ENCODE measurements around the gene CABP5.

The CABP5 gene

DNA sequence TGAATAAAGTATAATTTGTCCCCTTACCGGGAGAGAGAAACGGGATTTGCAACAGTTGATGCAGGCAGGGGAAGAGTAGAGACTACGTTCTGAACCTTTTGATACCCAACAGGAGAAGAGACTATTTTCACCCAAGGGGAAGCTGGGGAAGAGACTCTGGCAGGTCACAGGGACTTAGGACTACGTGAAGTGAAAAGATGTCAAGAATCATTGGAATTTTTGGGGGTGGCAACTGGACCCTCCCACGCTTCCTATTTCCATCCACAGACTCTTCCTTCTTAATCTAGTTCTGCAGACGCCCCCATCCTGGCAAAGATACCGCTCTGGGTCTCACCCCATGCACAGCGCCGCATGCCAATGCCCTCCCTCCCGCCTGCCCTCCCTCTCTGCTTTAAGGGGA lies 13.8 kb downstream of the CABP5 start:
- DNase-seq (ENCODE audit: low spot score) = no peak

DNA sequence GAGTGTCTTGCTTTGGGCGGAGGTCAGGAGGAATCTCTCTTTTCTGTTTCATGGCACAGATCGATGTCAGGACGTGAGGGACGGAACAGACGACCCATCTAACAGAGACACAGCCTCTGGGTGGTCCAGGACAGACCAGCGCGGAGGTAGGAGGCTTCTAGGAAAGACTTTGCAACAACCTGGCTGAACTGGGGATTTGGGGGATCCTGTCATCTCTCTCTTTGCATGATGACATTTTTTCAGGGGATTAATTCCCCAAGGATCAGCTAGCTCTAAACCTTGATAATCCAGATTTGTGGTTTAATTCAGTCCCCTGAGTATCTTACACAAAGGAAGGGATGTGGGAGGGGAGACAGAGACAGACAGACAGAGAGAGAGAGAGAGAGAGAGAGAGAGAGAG lies 14.4 kb downstream of the CABP5 start:
- DNase-seq (ENCODE audit: low spot score) = no peak

DNA sequence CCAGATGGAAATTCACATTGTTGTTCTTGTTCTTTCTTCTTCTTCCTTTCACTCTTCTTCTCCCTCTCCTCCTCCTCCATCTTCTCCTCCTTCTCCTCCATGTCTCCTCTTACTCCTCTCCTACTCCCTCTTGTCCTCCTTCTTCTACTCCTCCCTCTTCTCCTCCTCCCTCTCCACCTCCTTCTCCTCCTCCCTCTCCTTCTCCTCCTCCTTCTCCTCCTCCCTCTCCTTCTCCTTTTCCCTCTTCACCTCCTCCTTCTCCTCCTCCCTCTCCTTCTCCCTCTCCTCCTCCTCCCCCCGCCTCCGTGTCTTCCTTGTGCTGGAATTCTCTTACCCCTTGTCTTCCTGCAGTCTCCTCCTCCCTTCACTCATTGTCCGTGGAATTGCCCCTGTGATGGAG lies 18.4 kb downstream of the CABP5 start:
- DNase-seq (ENCODE audit: low spot score) = no peak

DNA sequence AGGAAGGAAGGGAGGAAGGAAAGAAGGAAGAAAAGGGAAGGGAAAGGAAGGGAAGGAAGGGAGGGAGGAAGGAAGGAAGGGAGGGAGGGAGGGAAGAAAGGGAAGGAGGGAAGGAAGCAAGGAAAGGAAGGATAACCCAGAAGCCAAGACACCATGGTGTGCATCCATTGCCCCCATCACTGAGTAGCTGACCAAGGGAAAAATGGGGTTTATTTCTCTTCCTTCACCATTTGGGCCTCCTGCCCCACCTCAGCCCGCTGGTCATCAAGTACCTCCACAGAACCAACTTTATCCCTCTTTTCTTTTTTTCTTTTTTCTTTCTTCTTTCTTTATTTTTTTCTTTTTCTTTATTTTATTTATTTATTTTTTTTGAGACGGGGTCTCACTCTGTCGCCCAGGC lies 20.4 kb downstream of the CABP5 start:
- DNase-seq (ENCODE audit: low spot score) = no peak

DNA sequence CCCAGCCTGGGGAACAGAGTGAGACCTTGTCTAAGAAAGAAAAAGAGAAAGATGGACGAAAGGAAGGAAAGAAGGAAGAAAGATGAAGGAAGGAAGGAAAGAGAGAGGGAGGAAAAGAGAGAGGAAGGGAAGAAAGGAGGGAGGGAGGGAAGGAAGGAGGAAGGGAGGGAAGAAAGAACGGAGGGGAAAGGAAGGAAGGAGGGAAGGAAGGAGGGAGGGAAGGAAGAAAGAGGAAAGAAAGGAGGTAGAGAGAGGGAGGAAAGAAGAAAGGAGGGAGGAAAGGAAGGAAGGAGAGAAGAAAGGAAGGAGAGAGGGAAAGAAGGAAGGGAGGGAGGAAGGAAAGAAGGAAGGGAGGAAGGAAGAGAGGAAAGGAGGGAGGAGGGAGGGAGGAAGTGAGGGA lies 20.9 kb downstream of the CABP5 start:
- DNase-seq (ENCODE audit: low spot score) = no peak

DNA sequence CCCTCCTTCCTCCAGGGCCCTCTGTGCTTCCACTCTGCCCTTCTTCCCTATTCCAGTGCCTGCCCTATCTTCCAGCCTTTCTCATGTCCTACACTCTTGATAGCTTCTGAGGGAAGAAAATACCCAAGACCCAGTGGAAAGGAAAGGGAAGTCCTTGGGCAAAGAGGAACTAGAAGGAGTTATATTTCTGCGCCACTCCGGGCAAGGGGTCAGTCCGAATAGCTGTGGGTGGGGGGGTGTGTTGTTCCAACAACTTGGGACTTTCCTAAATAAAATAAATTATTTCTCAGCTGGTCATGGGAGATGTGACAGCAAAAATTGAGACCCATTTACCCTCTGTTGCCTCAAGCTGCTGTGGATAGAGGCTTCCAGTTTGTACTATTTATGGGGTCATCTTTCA lies 23.2 kb downstream of the CABP5 start:
- DNase-seq (ENCODE audit: low spot score) = no peak

DNA sequence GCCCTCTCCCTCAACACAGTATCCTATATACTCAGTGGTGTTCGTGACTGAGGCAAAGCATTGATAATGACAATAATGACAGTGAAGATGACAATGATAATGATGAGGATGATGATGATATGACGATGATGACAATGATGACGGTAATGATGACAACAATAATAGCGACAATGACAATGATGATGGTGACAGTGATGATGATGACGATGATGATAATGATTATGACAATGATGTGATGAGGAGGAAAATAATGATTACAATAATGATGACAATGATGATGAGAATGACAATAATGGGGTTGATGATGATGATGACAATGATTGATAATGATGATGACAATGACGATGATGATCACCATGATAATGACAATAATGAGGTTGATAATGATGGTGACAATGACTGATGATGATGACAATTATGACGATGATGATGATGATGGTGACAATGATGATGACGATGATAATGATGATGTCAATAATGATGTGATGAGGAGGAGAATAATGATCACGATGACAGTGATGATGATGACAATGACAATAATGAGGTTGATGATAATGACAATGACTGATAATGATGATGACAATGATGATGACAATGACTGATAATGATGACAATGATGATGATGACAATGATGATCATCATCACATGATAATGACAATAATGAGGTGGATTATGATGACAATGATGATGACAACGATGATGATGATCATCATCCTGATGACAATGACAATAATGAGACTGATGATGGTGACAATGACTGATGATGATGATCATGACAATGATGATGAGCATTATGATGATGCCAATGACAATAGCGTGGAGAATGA lies 32.7 kb downstream of the CABP5 start:
- DNase-seq (ENCODE audit: low spot score) = no peak

DNA sequence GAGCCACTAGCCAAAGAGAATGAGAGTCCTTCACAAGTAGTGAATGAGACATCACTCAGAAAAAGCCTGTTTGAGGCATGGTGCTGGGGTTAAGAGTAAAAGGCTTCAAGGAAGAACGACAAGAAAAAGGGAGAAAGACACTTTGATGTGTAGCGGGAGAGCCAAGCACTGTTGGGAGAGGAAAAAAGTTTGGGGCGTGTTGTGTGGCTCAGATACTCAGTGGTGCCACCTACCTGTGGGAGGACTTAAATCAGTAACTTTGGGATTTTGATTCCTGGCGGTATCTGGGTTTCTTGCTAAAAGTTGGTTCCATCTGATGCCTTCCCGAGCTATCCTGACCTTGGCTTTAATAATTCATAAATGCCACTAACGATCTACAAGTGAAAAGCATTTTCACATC lies 37.1 kb downstream of the CABP5 start:
- DNase-seq (ENCODE audit: low spot score) = no peak

DNA sequence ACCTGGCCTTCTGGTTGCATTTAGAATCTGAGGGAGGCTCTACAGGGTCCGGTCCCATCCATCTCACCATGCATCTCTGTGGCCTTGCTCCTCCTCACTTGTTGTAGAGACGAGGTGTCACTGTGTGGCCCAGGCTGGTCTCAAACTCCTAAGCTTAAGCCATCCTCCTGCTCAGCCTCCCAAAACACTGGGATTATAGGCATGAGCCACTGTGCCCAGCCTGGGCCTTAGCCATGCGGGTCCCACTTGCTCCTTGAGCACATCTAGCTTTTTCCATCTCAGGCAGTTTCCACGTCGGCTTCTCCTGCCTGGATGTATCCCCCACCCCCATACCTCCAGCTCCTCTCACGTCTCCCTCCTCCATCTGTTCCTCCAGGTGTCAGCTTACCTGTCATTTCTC lies 39.6 kb downstream of the CABP5 start:
- DNase-seq (ENCODE audit: low spot score) = no peak

DNA sequence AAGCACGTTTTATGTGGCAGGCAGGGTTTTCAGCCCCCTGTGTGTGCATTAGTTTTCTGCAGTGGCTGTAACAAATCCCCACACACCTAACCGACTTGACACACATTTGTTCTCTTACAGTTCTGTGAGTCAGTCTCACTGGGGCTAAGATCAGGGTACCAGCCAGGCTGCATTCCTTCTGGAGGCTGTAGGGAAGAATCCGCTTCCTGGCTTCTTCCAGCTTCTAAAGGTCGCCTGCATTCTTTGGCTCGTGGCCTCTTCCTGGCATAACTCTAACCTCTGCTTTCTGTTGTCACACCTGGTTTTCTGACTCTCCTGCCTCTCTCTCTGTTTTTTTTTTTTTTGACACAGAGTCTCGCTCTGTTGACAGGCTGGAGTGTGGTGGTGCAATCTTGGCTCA lies 43.0 kb downstream of the CABP5 start:
- no peak for DNase-seq (ENCODE audit: low spot score)

DNA sequence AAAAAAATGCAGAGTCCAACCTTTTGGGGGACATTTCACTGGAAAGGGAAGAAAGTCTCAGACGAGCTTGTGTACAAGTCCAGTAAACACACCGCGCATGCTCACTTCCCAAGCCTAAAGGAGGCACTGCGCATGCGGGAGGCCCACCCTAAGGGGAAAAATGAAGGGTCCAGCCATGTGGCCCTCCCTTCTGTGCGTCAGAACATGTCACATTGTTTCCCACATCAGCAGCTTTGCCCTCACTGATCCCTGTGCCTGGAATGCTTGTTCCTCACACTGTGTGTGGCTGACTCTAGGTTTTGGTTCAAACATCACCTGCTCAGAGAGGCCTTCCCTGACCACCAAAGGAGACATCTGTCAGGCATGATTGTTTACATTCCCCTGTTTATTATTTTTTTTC lies 45.1 kb downstream of the CABP5 start:
- DNase-seq (ENCODE audit: low spot score) = no peak

DNA sequence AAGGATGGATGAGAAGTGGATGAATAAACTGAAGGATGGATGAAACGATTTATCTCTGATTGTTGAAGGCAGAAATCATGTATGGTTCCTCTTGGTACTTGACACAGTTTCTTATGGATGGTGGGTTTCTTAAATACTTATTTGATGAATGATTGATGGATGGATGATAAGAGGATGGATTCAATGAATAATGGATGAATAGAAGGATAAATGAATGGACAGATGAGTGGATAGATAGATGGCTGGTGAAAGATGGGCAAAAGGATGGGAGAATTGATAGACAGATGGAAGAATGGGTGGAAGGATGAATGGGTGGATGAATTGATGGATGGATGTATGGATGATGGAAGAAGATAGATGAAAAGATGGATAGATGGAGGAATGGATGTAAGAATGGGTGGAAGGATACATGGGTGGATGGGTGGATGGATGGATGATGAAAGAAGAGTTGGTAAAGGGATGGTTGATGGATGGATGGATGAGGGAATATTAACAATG lies 47.6 kb downstream of the CABP5 start:
- DNase-seq (ENCODE audit: low spot score) = no peak

DNA sequence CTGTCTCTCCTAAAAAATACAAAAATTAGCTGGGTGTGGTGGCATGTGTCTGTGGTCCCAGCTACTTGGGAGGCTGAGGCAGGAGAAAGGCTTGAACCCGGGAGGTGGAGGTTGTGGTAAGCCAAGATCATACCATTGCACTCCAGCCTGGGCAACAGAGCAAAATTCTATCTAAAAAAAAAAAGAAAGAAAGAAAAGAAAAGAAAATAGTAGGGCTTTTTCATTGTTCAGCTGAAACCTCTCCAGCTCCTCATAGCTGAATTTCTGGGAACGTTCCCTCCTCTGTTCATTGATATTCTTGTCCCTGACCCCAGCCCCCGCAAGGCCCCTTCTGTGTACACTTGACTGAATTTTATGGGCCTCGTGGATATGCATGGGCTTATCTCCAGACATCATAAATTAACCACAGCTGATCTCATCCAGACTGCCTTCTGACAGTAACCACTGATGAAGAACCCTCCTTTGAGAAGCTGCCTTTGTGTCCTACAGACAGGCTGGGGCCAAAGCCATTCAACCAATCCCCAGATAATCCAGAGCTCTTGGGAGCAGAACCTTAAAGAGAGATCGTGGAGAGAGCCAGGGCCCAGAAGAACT lies 49.6 kb downstream of the CABP5 start, which contains the start of gene ELSPBP1:
TSS of gene ELSPBP1 (plus strand) at position 424 of the 594 bp plus-strand sequence. CDS start 14,036 bp downstream, outside the sequence.
- DNase-seq (ENCODE audit: low spot score) = no peak

DNA sequence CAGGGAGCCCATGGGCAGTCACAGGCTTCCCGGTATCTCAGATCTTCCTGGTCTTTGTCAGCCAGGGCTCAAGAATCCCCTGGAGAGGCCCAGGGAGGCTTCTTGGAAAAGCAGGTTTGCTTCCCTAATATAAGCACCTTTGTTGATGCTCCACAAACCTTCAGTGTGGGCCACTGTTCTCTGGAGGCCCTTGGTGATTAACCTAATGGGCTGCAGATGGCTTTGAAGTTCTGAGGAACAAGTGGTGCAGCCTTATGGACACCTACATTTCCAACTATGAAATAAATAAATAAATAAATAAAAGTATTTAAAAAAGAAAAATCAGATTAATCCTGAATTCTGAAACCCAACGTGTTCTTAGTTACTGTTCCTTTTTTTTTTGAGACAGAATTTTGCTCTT lies 51.8 kb downstream of the CABP5 start, which contains the start of gene BSPH1:
TSS of gene BSPH1 (minus strand) at position 101 of the 400 bp plus-strand sequence. CDS start at position 12, 89 bp downstream.
- no peak for DNase-seq (ENCODE audit: low spot score)

DNA sequence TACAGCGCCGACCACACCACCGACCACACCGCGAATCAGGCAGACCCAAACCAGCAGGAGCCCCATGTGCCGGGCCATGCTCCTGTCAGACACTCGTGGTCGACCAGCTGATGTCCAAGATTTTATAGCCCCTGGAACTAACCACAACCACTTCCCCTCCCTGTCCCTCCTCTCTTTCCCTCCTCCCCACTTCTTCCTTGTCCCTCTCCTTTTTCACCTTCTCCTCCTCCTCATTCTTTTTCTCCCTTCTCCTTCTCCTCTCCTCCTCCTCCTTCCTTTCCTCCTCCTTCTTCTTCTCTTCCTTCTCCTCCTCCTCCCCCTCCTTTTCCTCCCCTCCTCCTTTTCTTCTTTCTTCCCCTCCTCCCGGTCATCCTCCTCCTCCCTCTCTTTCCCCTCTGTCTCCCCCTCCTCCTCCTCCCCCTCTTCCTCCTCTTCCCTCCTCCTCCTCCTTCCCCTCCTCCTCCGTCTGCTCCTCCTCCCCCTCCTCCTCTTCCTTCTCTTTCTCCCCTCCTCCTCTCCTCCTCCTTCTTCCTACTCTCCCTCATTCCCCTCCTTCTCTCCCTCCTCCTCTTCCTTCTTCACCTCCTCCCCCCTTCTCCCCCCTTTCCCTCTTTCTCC lies 52.6 kb downstream of the CABP5 start:
- no peak for DNase-seq (ENCODE audit: low spot score)
